Measurements from ENCODE around the gene PPIL6.

DNA sequence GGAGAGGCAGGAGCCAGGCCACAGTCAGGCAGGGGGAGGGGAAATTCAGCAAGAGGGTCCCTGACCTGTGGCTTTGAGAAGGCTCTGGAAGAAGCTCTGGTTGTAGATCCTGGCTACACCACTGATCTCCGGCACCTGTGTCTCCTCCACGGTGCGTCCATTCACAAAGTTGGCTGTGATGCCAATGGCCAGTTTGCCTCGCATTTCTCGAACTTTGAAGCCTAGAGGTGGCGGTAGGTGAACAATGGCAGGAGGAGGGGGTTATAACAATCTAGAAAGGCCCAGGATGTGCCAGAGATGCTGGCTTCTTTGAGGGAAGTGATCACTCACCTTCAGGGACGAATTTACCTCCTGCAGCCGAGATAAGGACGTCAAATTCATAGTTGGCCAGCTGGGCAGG lies 11.8 kb upstream of the PPIL6 start:
- TF ChIP-seq POLR2AphosphoS5 (IDR thresholded peaks at IDR 0.05; ENCODE audit: low read depth, low read length): no peak
- no peak for TF ChIP-seq POLR2A (IDR thresholded peaks at IDR 0.05; ENCODE audit: low read depth, low read length)
- TF ChIP-seq SPI1 (IDR thresholded peaks at IDR 0.05; ENCODE audit: low read depth, low read length): no peak
- TF ChIP-seq TAF1 (IDR thresholded peaks at IDR 0.05; ENCODE audit: low read depth, low read length): no peak
- TF ChIP-seq PAX5 (IDR thresholded peaks at IDR 0.05; ENCODE audit: insufficient read depth, low read length, severe bottlenecking): no peak
- TF ChIP-seq POU2F2 (IDR thresholded peaks at IDR 0.05; ENCODE audit: low read depth, low read length): no peak

Data from GM12891 (cell line).